GM18511 (cell line): Measurements from ENCODE around the gene ILKAP.

ENCODE experiments used
- ATAC-seq: cut with Tn5 transposase; IDR thresholded peaks from one replicate; pipeline ENCODE4 v1.9.1; 2021; ENCODE audit warnings: mild to moderate bottlenecking, moderate library complexity; ENCODE audit not compliant: unreplicated experiment

Gene ILKAP

DNA sequence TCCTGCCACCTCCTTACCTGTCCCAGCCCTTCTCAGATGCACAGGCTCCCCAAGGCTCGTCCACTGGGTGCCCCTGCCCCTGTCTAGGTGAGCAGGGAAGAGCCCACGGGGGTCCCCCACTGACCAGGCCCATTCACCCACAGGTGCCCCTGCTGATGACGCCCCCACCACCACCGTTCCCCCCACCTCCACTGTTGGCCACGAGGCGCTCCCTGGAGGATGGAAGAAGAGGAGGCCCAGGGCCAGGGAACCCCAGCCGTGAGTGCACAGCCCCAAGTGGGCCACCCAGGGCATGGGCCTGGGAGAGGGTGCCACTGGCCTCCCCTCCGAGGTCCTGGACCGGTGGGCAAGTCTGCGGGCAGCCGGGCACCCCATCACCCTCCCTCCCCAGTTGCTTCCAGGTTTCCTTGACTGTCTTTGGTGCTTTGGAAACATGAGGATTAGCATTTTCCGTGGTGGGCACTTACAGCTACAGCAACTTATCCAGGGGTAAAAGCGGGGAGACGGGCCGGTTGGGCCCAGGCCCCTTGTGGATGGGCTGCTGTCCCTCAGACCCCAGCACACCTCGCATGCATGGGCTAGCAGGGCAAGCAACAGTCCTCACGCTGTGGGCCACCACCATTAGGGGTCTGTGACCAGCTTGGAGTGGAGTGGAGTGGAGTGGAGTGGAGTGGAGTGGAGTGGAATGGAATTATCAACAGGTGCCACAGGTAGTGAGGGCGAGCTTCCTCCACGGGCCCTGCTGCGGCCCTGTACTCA is 78.2 kb downstream of the ILKAP start:
- no peak for ATAC-seq

DNA sequence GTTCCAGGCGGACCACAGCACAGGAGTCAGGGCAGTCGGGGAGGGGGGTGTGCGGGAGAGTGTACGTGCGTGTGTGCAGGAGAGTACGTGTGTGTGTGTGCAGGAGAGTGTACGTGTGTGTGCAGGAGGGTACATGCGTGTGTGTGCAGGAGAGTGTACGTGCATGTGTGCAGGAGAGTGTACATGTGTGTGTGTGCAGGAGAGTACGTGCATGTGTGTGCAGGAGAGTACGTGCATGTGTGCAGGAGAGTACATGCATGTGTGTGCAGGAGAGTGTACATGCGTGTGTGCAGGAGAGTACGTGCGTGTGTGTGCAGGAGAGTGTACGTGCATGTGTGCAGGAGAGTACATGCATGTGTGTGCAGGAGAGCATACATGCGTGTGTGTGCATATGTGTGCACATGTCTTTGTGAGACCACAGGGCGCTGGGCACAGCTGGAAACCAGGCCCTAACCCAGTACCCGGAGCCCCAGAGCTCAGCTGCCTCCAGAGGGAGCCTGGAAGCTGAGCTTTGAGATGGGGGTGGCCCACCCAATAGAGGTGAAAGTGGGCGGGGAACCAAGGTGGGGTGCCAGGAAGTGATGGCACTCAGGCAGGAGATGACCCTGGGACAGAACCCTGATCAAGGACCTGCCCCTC is 78.9 kb downstream of the ILKAP start:
- no peak for ATAC-seq

- no peak for ATAC-seq
Measured at GRCh38 chr2:238123991-238124470, 79.5 kb downstream of the ILKAP start.

GRCh38 chr2:238123218-238123971 is 80.1 kb downstream of the ILKAP start:
- no peak for ATAC-seq

DNA sequence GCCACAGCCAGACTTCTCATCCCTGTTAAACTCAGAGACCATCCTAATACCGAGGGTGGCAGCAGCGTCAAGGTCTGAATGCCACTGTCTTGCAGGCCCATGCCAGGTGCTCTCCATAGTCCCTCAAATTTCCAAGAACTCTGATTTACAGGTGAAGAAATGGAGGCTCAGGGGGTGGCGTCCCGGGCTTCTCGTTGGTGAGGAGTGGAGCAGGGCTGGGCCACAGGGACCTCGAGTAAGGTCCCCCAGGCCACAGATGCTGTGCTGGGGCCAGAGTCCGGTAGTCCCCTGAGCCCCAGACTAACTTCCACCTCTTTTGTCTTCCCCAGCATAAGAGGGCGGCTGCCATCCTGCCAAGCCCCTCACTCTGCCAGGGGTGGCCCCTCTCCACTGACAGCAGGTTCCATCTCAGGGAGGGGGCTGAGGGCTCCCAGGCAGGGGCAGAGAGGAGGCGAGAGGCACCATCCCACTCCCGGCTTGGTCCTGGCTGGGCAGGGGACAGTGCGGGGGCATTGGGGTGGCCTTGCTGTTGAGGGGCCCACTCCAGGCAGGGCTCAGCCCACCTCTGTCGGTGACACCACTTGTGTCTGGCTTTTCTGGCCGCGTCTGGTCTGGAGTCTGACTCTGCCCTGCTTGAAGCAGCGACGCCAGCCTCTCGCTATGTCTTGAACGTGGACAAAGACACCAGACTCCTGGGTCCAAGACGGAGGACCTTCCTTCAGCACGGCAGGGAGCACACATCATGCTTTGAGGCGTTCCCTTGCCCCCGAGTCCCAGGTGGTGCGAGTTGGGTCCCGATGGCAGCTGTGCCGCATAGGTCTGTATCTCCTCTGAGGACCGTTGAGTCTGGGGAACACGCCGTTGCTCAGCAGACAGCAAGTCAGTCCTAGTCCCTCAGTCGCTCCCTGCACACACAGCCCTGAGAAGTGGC is 80.9 kb downstream of the ILKAP start:
- no peak for ATAC-seq

DNA sequence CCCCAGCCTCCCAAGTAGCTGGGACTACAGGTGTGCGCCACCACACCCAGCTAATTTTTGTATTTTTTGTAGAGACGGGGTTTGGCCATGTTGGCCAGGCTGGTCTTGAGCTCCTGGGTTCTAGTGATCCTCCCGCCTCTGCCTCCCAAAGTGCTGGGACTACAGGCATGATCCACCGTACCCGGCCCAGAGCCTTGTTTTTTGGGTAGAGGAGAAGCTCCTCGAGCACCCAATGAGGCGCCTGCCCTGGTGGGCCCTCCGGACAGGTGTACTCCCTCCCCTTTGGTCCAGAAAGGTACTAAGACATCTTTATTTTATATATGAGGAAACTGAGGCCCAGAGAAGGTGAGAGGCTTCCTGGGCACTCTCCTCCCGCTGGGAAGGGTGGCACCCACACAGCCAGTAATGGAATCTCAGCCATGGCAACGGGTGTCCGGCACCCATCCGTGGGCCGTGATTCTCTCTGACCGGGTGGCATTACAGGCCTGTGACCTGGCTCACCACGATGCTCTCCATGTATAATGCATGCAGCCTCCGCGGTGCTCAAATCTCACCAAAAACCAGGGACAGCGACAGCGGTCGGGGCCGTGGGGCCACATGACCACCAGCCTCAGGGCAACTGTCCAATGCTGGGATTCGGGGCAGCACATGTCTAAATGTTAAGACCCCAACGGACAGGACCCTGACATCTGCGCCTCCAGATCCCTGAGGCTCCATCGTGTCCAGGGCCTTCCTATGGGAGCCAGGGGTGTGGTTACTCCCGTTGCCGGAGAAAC is 81.8 kb downstream of the ILKAP start:
- no peak for ATAC-seq

DNA sequence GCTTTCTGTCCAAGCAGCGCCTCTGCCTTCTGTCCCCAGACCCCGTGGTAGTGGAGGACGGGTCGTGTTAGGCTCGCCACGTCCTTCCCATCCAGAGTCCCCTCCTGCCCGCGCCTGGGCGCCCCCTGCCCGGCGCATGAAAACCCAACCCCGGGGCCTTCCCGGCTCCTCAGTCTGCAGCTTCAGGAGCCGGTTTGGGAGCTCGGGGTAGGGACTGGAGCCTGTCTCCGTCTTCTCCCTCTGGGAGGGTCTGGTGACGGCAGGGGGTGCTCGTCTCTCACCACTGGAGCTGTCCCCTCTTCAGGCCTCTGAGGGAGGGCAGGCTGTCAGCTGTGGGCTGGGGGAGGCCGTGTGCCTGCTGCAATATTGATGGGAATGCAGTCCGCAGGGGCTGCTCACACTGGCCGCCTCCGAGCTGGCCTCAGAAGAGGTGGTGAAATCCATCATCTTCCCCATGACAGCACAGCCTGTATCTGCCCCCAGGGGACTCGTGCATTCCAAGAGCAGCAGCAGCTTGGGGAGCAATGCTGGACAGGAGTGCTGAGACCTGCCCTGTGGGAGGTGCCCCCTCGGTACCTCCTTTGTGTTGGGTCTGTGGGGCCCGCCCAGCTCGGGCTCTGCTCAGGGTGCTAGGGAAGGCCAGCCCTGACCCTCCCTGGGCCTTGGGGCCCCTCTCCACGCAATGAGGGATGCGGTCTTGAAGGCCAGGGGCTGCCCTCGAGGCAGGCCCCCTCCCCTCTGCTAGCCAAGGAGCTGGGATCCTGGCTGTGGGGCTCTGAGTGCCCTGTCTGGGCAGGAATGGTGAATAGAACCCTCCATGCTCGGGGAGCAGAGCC is 82.8 kb downstream of the ILKAP start:
- no peak for ATAC-seq
